ENCODE data around the gene PACSIN2.
A peak's percentile ranks its signal among the peaks of the same experiment; 100 is the strongest.

PACSIN2 gene

DNA sequence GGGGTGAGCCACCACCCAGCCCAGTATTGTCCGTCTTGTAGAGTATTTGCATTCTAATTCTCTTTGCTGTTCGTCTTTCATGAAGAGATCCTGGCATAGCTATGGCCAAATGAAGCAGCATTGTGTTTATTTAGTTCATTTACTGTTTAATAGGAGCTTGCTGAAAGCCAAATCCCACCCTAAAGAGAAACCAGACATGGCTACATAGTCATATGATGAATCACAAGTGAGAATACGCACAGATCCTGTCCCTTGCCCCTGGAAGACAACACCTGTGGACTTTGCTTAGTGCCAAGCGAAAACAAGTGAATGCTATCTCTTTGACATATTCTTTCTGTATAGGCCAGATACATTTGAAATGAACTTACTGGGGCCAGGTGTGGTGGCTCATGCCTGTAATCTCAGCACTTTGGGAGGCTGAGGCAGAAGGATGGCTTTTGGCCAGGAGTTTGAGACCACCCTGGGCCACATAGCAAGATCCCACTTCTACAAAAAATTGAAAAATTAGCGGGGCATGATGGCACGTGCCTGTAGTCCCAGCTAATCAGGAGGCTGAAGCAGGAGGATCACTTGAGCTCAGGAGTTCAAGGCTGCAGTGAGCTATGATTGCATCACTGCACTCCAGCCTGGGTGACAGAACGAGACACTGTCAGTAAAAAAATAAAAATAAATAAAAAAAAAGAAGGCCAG, 152.8 kb downstream of the PACSIN2 start:
- DNase-seq = no peak
- TF ChIP-seq POLR2A (IDR thresholded peaks at IDR 0.05; ENCODE audit: low read length) (no peak), GATA1 (IDR thresholded peaks at IDR 0.05; ENCODE audit: low read depth, low read length) (no peak)

DNA sequence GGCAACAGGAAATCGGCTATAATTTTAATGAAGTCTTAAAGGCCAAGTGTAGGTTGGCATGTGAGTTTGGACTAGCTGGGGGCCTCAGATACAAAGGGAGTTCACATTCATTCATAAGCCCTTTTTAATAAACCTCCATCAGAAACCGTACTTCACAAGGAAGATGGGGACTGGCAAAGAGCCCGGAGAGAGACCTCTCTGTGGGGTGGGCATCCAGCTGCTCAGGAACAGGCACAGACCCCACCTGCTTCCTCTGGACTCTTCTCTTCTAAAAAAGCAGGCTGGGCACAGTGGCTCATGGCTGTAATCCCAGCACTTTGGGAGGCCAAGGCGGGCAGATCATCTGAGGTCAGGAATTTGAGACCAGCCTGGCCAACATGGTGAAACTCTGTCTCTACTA, 154.0 kb downstream of the PACSIN2 start:
- DNase-seq = no peak
- no peak for TF ChIP-seq POLR2A (IDR thresholded peaks at IDR 0.05; ENCODE audit: low read length)
- no peak for TF ChIP-seq GATA1 (IDR thresholded peaks at IDR 0.05; ENCODE audit: low read depth, low read length)

DNA sequence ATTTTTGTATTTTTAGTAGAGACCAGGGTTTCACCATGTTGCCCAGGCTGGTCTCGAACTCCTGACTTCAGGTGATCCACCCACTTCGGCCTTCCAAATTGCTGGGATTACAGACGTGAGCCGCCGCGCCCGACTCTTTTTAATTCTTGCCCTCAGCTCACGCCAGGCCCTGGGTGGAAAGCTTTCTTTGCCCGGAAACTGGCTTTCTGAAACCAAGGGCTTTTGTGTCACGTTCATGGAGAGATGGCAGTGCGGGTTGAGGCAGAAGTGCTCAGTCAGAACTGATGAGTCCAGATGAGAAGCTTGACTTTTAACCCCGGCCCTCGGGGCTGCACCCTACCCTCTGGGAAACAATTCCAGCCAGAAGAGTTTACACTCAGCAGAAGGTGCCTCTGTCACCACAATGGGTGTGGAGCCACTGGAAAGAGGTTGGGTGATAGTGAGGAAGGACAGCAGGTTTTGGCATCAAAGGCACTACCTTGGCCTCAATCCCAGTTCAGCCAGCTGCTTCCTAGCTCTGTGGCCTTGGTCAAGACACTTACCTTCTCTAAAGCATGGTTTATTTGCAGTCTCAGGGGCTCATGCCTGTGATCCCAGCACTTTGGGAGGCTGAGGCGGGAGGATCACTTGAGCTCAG, 157.0 kb downstream of the PACSIN2 start:
- no peak for DNase-seq
- TF ChIP-seq GATA1 (IDR thresholded peaks at IDR 0.05; ENCODE audit: low read depth, low read length) (no peak), POLR2A (IDR thresholded peaks at IDR 0.05; ENCODE audit: low read length) (no peak)

DNA sequence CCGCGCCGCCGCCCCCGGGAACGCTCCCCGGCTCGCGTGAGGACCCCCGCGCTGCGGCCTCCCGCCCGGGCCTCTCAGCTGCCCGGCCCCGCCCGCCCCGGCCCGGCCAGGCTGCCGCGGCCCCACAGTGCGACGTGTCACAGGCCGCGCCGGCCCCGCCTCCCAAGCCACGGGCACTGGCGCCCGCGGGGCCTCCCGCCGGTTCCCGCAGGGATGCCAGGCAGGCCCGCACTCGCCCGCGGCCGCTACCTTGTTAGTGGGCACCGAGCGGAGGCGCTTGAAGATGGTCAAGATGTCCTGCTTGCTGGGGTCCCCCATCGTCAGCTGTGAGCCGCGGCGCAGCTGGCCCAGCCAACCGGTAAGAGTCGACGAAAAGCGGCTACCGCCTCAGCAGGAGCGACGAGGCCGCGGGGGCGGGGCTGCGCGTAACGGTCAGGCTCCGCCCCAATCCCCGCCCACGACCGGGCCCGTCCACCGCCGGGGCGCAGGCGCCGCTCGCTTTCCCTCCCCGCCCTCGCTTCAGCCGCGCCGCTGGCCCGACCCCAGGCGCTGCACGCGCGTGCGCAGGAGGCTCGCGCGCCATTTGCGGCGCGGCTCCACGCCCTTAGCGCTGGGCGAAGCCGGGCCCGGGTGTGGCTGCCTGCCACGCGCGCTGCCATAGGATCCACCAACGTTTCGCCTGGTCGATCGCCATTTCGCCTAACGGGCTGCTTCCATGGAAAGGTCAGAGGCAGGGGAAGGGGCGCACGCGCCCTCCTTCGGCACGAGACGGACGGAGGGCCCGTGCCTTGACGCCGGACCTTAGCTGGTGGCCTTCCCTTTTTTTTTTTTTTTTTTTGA, 157.9 kb downstream of the PACSIN2 start, which contains the start of gene ARFGAP3:
Gene ARFGAP3 (minus strand): TSS at position 409 of the 840 bp plus-strand sequence. CDS start 91 bp downstream, at position 318.
- peak; percentile 96 to 99 for DNase-seq
- peak; percentile 74 for TF ChIP-seq POLR2A (IDR thresholded peaks at IDR 0.05; ENCODE audit: low read length)
- TF ChIP-seq GATA1 (IDR thresholded peaks at IDR 0.05; ENCODE audit: low read depth, low read length) = no peak

DNA sequence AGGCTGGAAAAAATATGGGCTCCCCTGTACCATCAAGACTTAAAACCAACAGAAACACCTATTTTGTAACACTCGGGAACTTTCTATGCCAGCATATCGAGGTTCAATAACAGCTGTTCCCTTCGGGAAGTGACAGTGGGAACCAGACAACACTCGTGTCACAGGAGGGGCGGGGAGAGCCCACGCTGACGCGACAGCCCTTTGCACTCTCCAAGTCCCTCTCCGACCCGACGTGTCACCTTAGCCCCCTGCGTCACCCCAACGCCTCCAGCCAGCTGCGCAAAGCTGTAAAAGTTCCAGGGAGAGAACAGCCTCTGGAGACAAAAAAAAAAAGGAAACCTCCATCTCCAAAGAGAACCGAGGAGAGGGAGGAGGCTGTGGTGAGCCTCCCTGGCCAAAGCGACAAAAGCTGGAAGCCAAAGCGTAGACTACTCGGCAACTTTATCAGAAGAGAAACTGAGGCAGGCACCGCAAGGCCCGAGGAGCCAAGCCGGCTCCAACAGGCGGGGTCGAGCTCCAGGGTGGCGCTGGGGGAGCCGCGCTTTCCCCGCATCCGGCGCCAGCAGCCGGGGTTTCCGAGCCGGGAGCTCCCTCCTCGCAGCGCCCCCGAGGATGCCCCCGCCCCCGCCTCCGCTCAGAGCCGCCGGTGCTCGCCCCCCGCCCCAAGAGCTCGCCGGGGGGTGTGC, 158.6 kb downstream of the PACSIN2 start:
- no peak for TF ChIP-seq POLR2A (IDR thresholded peaks at IDR 0.05; ENCODE audit: low read length)
- no peak for TF ChIP-seq GATA1 (IDR thresholded peaks at IDR 0.05; ENCODE audit: low read depth, low read length)
- DNase-seq = peak; percentile 53 to 75

DNA sequence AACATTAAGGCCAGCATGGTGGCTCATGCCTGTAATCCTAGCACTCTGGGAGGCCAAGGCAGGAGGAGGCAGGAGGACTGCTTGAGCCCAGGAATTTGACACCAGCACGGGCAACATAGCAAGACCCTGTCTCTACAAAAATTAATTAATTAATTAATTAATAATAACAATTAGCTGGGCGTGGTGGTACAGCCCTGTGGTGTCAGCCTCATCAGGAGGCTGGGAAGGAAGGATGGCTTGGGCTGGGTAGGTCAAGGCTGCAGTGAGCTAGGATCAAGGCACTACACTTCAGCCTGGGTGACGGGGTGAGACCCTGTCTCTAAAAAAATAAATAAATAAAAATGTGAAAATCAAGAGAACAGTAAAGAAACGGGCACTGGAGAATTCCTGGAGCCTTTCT, 159.2 kb downstream of the PACSIN2 start:
- TF ChIP-seq GATA1 (IDR thresholded peaks at IDR 0.05; ENCODE audit: low read depth, low read length) (no peak), POLR2A (IDR thresholded peaks at IDR 0.05; ENCODE audit: low read length) (no peak)
- no peak for DNase-seq

DNA sequence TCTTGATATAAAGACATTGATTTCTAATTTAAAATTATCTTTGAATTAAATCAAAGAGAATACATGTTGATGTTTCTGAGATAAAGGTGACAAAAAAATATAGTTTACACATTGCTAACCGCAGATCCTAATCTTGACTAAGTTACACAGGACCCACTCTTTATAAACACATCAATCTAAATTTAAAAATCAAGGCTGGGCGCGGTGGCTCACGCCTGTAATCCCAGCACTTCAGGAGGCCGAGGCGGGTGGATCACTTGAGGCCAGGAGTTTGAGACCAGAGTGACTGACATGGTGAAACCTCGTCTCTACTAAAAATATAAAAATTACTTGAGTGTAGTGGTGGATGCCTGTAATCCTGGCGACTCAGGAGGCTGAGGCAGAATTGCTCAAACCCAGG, 159.7 kb downstream of the PACSIN2 start:
- no peak for TF ChIP-seq POLR2A (IDR thresholded peaks at IDR 0.05; ENCODE audit: low read length)
- no peak for TF ChIP-seq GATA1 (IDR thresholded peaks at IDR 0.05; ENCODE audit: low read depth, low read length)
- no peak for DNase-seq

DNA sequence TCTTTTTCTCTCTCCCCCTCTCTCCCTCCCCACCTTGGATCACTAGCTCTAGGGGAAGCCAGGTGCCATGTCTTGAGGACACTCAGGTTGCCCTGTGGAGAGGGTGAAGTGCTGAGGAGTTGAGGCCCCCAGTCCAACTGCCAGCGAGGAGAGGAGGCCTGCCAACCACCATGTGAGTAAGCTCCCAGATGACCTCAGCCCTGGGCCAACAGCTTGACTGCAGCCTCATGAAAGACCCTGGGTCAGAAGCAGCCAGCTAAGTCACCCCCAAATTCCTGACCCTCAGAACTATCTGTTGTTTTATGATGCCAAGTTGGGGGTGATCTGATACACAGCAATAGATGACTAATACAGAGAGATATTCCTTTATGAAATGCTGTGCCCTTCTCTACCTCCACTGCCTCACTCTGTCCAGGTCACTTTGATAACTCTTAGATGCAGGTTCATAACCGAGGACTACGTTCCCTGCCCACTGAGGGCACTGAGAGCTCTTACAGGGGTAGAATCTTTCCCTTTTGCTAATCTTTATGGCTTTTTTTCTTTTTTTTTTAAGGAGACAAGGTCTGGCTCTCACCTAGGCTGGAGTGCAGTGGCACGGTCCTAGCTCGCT, 165.9 kb downstream of the PACSIN2 start:
- DNase-seq = no peak
- TF ChIP-seq GATA1 (IDR thresholded peaks at IDR 0.05; ENCODE audit: low read depth, low read length) = no peak
- no peak for TF ChIP-seq POLR2A (IDR thresholded peaks at IDR 0.05; ENCODE audit: low read length)

DNA sequence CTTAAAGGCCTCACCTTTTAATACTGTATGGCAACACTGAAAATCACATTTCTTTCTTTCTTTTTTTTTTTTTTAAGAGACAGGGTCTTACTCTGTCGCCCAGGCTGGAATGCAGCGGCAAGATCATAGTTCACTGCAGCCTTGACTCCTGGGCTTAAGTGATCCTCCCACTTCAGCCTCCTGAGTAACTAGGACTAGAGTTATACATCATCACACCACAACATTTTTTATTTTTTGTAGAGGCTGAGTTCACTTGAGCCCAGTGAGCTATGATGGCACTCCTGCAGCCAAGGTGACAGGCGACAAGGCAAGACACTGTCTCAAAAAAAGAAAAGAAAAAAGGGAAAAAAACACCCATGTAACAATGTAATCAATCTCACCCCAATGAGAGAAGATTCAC, 167.8 kb downstream of the PACSIN2 start:
- TF ChIP-seq GATA1 (IDR thresholded peaks at IDR 0.05; ENCODE audit: low read depth, low read length) = no peak
- TF ChIP-seq POLR2A (IDR thresholded peaks at IDR 0.05; ENCODE audit: low read length) = no peak
- DNase-seq = no peak

DNA sequence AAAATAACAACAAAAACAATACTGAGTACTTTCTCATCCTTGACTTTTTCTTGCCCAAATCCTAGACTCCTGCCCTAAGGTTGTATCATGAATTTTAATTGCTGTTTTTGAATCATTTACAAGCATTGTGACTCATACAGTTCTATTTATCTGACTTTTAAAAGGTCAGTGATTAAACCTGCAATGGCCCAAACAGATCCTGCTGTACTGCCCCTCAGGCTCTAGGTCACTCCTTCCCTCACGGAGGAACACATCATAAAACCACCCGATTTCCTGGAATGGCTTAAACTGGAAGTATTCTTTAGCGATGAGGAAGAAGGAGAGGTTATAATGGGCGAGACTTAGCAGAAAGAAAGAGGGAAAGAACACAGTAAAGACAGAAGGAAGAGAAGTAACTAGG, 170.2 kb downstream of the PACSIN2 start:
- no peak for TF ChIP-seq POLR2A (IDR thresholded peaks at IDR 0.05; ENCODE audit: low read length)
- no peak for TF ChIP-seq GATA1 (IDR thresholded peaks at IDR 0.05; ENCODE audit: low read depth, low read length)
- DNase-seq = no peak

DNA sequence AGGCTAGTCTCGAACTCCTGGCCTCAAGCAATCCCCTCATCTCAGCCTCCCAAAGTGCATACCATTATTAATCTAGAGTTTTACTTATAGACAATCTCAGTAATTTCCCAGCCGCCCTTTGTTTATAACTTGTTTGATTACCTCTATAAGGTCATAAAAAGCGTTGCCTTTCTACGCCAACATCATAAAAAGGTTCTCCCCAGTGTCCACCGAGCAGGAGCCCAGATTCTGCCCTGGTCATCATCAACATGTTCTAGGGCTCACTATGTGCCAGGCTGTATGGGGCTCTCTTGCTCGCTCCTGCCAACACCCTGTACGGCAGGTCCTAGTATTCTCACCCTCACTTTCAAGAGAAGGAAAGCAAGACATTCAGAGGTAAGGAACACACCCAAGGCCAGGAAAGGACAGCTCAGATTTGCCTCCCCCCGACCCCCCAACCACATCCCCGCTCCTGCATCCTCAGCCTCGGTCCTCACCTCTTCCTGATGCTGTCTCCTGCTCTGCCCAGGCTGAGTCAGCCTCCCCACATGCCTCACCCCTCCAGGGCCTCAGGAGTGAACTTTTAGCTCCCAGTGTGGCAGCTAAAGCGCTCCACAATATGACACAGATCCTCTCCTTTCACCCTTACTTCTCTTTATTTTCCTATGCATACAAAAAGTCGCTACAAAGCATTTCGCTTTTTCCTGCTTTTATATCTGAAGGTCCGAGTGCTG, 172.1 kb downstream of the PACSIN2 start:
- no peak for DNase-seq
- no peak for TF ChIP-seq POLR2A (IDR thresholded peaks at IDR 0.05; ENCODE audit: low read length)
- no peak for TF ChIP-seq GATA1 (IDR thresholded peaks at IDR 0.05; ENCODE audit: low read depth, low read length)

DNA sequence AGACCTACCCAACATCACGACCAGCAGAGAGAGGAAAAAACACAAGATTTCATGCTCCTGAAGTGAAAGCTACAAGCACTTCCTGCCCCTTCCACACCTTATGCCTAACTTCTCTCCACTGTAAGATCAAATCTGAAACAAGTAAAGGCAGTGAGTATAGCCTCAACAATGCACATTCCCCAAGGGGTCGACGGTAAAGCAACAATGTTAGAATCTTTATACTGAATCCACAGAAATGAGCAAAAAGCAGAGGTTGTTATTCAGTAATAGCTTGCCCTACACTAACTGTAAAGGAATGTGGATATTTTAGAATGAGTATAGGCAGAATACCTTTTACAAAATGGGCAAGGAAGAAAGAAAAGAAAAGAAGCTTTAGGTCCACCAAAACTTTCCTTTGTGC, 173.5 kb downstream of the PACSIN2 start:
- no peak for DNase-seq
- TF ChIP-seq GATA1 (IDR thresholded peaks at IDR 0.05; ENCODE audit: low read depth, low read length) (no peak), POLR2A (IDR thresholded peaks at IDR 0.05; ENCODE audit: low read length) (no peak)

DNA sequence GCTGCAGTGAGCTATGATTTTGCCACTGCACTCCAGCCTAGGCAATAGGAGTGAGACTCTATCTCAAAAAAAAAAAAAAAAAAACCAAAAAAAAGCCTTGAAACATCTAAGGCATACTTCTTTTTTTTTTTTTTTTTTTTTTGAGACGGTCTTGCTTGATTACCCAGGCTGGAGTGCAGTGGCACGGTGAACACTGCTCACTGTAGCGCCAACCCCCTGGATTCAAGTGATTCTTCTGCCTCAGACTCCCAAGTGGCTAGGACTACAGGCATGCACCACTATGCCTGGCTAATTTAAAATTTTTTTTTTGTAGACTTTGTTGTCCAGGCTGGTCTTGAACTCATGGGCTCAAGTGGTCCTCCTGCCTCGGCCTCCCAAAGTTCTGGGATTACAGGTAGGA, 177.4 kb downstream of the PACSIN2 start:
- DNase-seq = no peak
- TF ChIP-seq GATA1 (IDR thresholded peaks at IDR 0.05; ENCODE audit: low read depth, low read length) (no peak), POLR2A (IDR thresholded peaks at IDR 0.05; ENCODE audit: low read length) (no peak)
